ENCODE results near the gene TBX2. TPM values are rescaled to one million over a fixed set of nuclear protein-coding genes. Genes with fewer than 3 reads are reported as not detected.
A peak's percentile ranks its signal among the peaks of the same experiment; 100 is the strongest.

Gene TBX2
- total RNA-seq, 1 experiment from 2014 or later, result not detected

DNA sequence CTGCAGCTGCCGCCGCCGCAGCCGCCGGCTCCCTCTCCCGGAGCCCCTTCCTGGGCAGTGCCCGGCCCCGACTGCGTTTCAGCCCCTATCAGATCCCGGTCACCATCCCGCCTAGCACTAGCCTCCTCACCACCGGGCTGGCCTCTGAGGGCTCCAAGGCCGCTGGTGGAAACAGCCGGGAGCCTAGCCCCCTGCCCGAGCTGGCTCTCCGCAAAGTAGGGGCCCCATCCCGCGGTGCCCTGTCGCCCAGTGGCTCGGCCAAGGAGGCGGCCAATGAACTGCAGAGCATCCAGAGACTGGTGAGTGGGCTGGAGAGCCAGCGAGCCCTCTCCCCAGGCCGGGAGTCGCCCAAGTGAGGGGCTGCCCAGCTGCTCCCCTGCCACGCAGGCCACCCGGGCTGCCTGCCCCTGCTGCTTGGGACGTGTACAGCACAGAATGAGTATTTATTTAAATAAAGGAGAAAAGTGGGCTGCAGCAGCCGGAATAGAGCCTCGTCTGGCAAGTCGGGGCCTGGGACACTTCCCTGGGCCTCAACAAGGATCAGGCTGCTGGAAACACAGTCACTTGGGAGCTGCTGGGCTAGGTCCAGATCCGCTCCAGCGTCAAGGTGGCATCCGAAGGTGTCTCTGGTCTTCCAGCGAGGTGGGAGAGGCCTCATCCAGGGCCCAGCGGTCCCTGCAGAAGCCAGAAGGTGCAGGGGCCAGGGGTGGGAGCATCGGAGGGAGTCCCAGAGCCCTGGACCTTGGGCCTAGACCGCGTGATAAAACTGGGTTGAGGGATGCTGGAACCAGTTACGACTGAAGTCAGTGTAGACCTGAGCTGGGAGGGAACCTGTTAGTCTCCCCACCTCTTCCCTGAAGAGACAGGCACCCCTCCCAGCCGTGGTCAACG lies 8.8 kb downstream of the TBX2 start:
- Histone ChIP-seq H2AK5ac (ENCODE audit: insufficient read length, low read length) (no peak overlapping the region), H4K8ac (replicated peaks; ENCODE audit: insufficient read length, low read depth, low read length) (no peak overlapping the region), H2BK15ac (ENCODE audit: low read depth, low read length) (no peak overlapping the region), H2BK12ac (ENCODE audit: insufficient read length, low read depth, low read length) (no peak overlapping the region), H2AFZ (ENCODE audit: low read length) (no peak overlapping the region), H3K23ac (ENCODE audit: insufficient read length, low read depth, low read length) (no peak overlapping the region), H3K79me1 (ENCODE audit: insufficient read depth, low read depth, low read length, poor library complexity, severe bottlenecking) (no peaks in the 10 kb centered on the region), H3K4me2 (ENCODE audit: insufficient read depth, insufficient read length, low read length) (no peak overlapping the region), H3K9me3 (ENCODE audit: control insufficient read depth, low read depth, low read length) (no peaks in the 10 kb centered on the region), H3K23me2 (ENCODE audit: insufficient read length, low read depth, low read length, poor library complexity, severe bottlenecking) (peaks cover 21% of the 10 kb centered on the region), H4K91ac (ENCODE audit: insufficient read length, low read depth, low read length) (no peak overlapping the region), H3K79me2 (ENCODE audit: insufficient read depth, low read length) (no peaks in the 10 kb centered on the region), H2BK20ac (ENCODE audit: low read depth, low read length, poor library complexity, severe bottlenecking) (no peak overlapping the region), H3K56ac (ENCODE audit: insufficient read length, low read depth, low read length) (no peak overlapping the region), H3K14ac (ENCODE audit: insufficient read depth, low read length) (no peak overlapping the region), H4K5ac (ENCODE audit: insufficient read length, low read depth, low read length) (no peak overlapping the region), H4K20me1 (ENCODE audit: control insufficient read depth, insufficient read depth, insufficient read length) (peaks cover 2% of the 10 kb centered on the region), H3K9ac (ENCODE audit: extremely low read depth, insufficient read length, low read length) (no peak overlapping the region), H2BK5ac (ENCODE audit: insufficient read length, low read length) (no peak overlapping the region), H3K27me3 (ENCODE audit: insufficient read depth, low read length) (peaks cover 80% of the 10 kb centered on the region), H3K27ac (ENCODE audit: insufficient read length, low read depth, low read length) (no peak overlapping the region), H3K4me1 (ENCODE audit: insufficient read depth, low read length) (peaks cover 2% of the 10 kb centered on the region; the same call in 1 of the 2 replicates), H3K18ac (ENCODE audit: insufficient read length, low read depth, low read length) (no peak overlapping the region), H3K4ac (ENCODE audit: low read depth, low read length) (no peak overlapping the region), H2BK120ac (ENCODE audit: low read depth, low read length, poor library complexity, severe bottlenecking) (no peak overlapping the region), H3T11ph (ENCODE audit: low read length) (no peak overlapping the region)
- H3K36me3 Mint-ChIP-seq (ENCODE audit: insufficient read depth in 1 of 3, low read depth in 3 of 3), result no peaks in the 10 kb centered on the region; a peak in 1 of 7 replicates
- H3K27ac Mint-ChIP-seq, result no peak overlapping the region
- TF ChIP-seq, protein P1, sequence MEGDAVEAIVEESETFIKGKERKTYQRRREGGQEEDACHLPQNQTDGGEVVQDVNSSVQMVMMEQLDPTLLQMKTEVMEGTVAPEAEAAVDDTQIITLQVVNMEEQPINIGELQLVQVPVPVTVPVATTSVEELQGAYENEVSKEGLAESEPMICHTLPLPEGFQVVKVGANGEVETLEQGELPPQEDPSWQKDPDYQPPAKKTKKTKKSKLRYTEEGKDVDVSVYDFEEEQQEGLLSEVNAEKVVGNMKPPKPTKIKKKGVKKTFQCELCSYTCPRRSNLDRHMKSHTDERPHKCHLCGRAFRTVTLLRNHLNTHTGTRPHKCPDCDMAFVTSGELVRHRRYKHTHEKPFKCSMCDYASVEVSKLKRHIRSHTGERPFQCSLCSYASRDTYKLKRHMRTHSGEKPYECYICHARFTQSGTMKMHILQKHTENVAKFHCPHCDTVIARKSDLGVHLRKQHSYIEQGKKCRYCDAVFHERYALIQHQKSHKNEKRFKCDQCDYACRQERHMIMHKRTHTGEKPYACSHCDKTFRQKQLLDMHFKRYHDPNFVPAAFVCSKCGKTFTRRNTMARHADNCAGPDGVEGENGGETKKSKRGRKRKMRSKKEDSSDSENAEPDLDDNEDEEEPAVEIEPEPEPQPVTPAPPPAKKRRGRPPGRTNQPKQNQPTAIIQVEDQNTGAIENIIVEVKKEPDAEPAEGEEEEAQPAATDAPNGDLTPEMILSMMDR (conservative IDR thresholded peaks at IDR 0.05), result no peak
- WGBS (ENCODE audit: extremely low coverage, insufficient read length, low lambda C conversion rate), result no CpG with 5 or more reads among the region's 41 CpGs
- DNase-seq, result peak; percentile 48
- H3K4me3 Mint-ChIP-seq, result peak overlapping the region; percentile 9 to 70; a peak in 4 of 5 replicates
- H3K9me3 Mint-ChIP-seq, result no peaks in the 10 kb centered on the region; a peak in 2 of 5 replicates
- H3K4me1 Mint-ChIP-seq, result peaks cover 15 to 24% of the 10 kb centered on the region in 2 experiments
- H3K27me3 Mint-ChIP-seq (ENCODE audit: low read depth), result peaks cover 87% of the 10 kb centered on the region

Measured in H9 (cell line).